GM23338 (cell line): Measurements from ENCODE around the gene NRP2. TPM values are rescaled to one million over a fixed set of nuclear protein-coding genes. Genes with fewer than 3 reads are reported as not detected.

Experiments
- ATAC-seq: fragments of 200-7000 bp; cut with Tn5 transposase; 3 replicates; pipeline ENCODE4 v1.9.1; 2020
- DNase-seq: peaks from one replicate; pipeline ENCODE4 v3.0.0-alpha.2; 2015; ENCODE audit warnings: low spot score
- H2AFZ ChIP-seq: fragments of 200-600 bp; sonication (generic); 2 replicates; pipeline ENCODE4 v1.8.0; 2016; ENCODE audit warnings: antibody characterized with exemption, mild to moderate bottlenecking, moderate library complexity
- H3F3A ChIP-seq: fragments of 200-600 bp; sonication (generic); replicated peaks from 2 replicates; pipeline ENCODE4 v1.8.0; 2017; ENCODE audit warnings: antibody characterized with exemption, mixed run types, low read depth
- H3K27ac ChIP-seq: fragments of 200-600 bp; sonication (generic); 2 replicates; pipeline ENCODE4 v1.6.1; 2016; ENCODE audit warnings: low read depth
- H3K27me3 ChIP-seq: fragments of 200-600 bp; sonication (generic); 2 replicates; pipeline ENCODE4 v1.8.0; 2016; ENCODE audit warnings: mild to moderate bottlenecking, mixed run types, moderate library complexity; ENCODE audit not compliant: insufficient read depth
- H3K36me3 ChIP-seq: fragments of 200-600 bp; sonication (generic); 2 replicates; pipeline ENCODE4 v1.8.0; 2016; ENCODE audit warnings: mild to moderate bottlenecking; ENCODE audit not compliant: insufficient read depth
- H3K4me1 ChIP-seq: fragments of 200-600 bp; sonication (generic); 2 replicates; pipeline ENCODE4 v1.8.0; 2016; ENCODE audit warnings: mild to moderate bottlenecking, moderate library complexity; ENCODE audit not compliant: insufficient read depth
- H3K4me2 ChIP-seq: fragments of 200-600 bp; sonication (generic); 2 replicates; pipeline ENCODE4 v1.7.1; 2017; ENCODE audit warnings: mixed run types
- H3K4me3 ChIP-seq: fragments of 200-600 bp; sonication (generic); 2 replicates; pipeline ENCODE4 v1.6.1; 2016; ENCODE audit warnings: mixed run types
- H3K79me2 ChIP-seq: fragments of 200-600 bp; sonication (generic); replicated peaks from 2 replicates; pipeline ENCODE4 v1.8.0; 2017; ENCODE audit warnings: mild to moderate bottlenecking; ENCODE audit not compliant: insufficient read depth
- H3K9me2 ChIP-seq: fragments of 200-600 bp; sonication (generic); 2 replicates; pipeline ENCODE4 v1.8.0; 2017; ENCODE audit not compliant: insufficient read depth
- H4K20me1 ChIP-seq: fragments of 200-600 bp; sonication (generic); replicated peaks from 2 replicates; pipeline ENCODE4 v1.8.0; 2017; ENCODE audit warnings: mild to moderate bottlenecking; ENCODE audit not compliant: insufficient read depth
- H3K27ac Mint-ChIP-seq: 2 replicates; pipeline ENCODE4 v1.8.0; 2020; ENCODE audit warnings: inconsistent platforms, mild to moderate bottlenecking, moderate library complexity, mixed read lengths
- H3K27me3 Mint-ChIP-seq: 3 replicates; pipeline ENCODE4 v1.8.0; 2022; ENCODE audit warnings: low read depth, mild to moderate bottlenecking, moderate library complexity, mixed read lengths, inconsistent platforms; ENCODE audit not compliant: insufficient read depth, poor library complexity
- H3K36me3 Mint-ChIP-seq: 3 replicates; pipeline ENCODE4 v1.8.0; 2021; ENCODE audit warnings: low read depth, mild to moderate bottlenecking, inconsistent platforms, moderate library complexity, mixed read lengths
- H3K4me1 Mint-ChIP-seq: 3 replicates; pipeline ENCODE4 v1.8.0; 2020; ENCODE audit warnings: mild to moderate bottlenecking, inconsistent platforms, mixed read lengths
- H3K4me3 Mint-ChIP-seq: 3 replicates; pipeline ENCODE4 v1.8.0; 2021; ENCODE audit warnings: moderate library complexity, mild to moderate bottlenecking, inconsistent platforms, mixed read lengths
- H3K9me3 Mint-ChIP-seq: 3 replicates; pipeline ENCODE4 v1.8.0; 2020; ENCODE audit warnings: moderate library complexity, mild to moderate bottlenecking, inconsistent platforms, mixed read lengths
- EZH2 ChIP-seq: fragments of 200-600 bp; sonication (generic); IDR thresholded peaks from one replicate; pipeline ENCODE4 v1.8.0; 2017; ENCODE audit warnings: antibody characterized with exemption, mild to moderate bottlenecking, low read depth; ENCODE audit not compliant: unreplicated experiment
- JUNB ChIP-seq: IDR thresholded peaks from one replicate; pipeline ENCODE4 v1.6.1; 2016; ENCODE audit warnings: antibody characterized with exemption; ENCODE audit not compliant: unreplicated experiment
- REST ChIP-seq: IDR thresholded peaks from one replicate; pipeline ENCODE4 v1.6.1; 2018; ENCODE audit warnings: antibody characterized with exemption; ENCODE audit not compliant: unreplicated experiment
- ZNF462 ChIP-seq: fragments of 250-450 bp; sonication (Bioruptor Pico); IDR thresholded peaks from 2 replicates; pipeline ENCODE4 v1.5.0; 2020; ENCODE audit warnings: mild to moderate bottlenecking, moderate library complexity
- polyA plus RNA-seq: library from polyadenylated mRNA; unstranded; fragments of >200 nt; fragmentation: Nextera tagmentation; extraction: Ambion mirVana; gene quantifications from 2 replicates; pipeline ENCODE4 v1.2.1, GENCODE V29; 2016
- total RNA-seq: library from RNA; depleted of rRNA; stranded (reverse); fragments of >200 nt; shearing (Covaris generic); gene quantifications from 2 replicates; pipeline ENCODE4 v1.2.3, GENCODE V29; 2014

The NRP2 gene
- total and polyA plus RNA-seq, 2 experiments from 2014 or later: 18.4 to 22.0 TPM

GRCh38 chr2:205837663-205838062 lies 155.4 kb downstream of the NRP2 start:
- ATAC-seq: no peak
- peaks cover 29% of the 10 kb centered on the region for H3K4me1 Mint-ChIP-seq
- no peak overlapping the region for H3K4me3 Mint-ChIP-seq
- Histone ChIP-seq H3K79me2 (no peaks in the 10 kb centered on the region), H3K4me3 (no peak overlapping the region), H4K20me1 (no peaks in the 10 kb centered on the region), H3K4me2 (no peak overlapping the region), H2AFZ (no peak overlapping the region), H3K27ac (no peak overlapping the region), H3K36me3 (peaks cover 10% of the 10 kb centered on the region; the same call in 1 of the 2 replicates), H3K4me1 (peaks cover 21% of the 10 kb centered on the region), H3F3A (no peaks in the 10 kb centered on the region), H3K9me2 (peaks cover 13% of the 10 kb centered on the region; the same call in 1 of the 2 replicates), H3K27me3 (no peaks in the 10 kb centered on the region)
- no peak overlapping the region for H3K27ac Mint-ChIP-seq
- no peaks in the 10 kb centered on the region for H3K27me3 Mint-ChIP-seq
- no peak for TF ChIP-seq EZH2
- no peak for TF ChIP-seq JUNB
- TF ChIP-seq ZNF462 (CRISPR knock-in tag): no peak
- no peak for TF ChIP-seq REST
- peaks cover 22% of the 10 kb centered on the region for H3K9me3 Mint-ChIP-seq
- H3K36me3 Mint-ChIP-seq: peaks cover 27% of the 10 kb centered on the region; the same call in 2 of the 3 replicates
- no peak for DNase-seq
